Measurements from ENCODE around the gene SMIM14.

GRCh38 chr4:39636531-39637184 is 2.0 kb downstream of the SMIM14 start:
- TF ChIP-seq EZH2 (IDR thresholded peaks at IDR 0.05; ENCODE audit: low read length, missing control alignments) = no peak
- TF ChIP-seq CTCF (conservative IDR thresholded peaks at IDR 0.05 in 1 of 2, IDR thresholded peaks at IDR 0.05 in 1 of 2; ENCODE audit: low read depth in 1 of 2, low read length in 2 of 2) = no peak
